ENCODE measurements around the gene BTNL3.
"Not testable (repeated sequence)": the region's sequence is repeated elsewhere in the genome, so short reads cannot be mapped to it uniquely, and the experiment has no call there.

BTNL3 gene

DNA sequence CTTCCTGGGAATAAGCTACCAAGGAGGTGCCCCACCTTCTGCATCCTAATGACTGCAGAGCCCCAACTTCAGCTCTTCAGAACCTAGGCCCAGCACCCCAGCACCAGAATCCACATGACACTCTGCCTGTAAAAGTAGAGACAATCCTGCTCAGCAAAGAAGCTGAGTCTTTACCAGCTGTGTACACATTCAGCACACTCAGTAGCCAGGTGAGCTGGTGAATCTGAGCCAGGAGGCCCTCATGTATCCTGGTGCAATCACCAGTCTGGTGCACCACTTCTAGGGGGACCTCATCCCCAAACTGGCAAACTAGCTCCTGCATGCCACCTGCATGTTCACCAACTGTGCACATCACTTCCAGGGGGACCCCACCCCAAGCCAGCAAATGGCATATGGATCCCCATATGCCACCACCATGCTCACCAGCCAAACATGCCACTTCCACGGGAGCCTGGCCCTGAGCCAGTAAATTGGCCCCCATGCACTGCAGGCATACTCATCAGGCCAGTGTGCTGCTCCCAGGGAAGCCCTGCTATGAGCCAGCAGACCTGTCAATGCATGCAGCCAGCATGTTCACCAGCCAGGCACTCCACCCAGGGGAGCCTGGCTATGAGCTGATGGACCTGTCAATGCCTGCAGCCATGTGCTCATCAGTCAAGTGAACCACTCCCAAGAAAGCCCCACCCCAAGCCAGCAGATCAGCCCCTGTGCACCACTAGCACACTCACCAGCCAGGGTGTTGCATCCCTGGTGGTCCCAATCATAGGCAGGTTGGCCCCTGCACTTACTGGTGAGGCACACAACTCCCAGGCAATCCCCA, 35.8 kb downstream of the BTNL3 start:
- DNase-seq: no peak

- DNase-seq: no peak
Observed at GRCh38 chr5:181027452-181028031, 38.9 kb downstream of the BTNL3 start.

GRCh38 chr5:181028032-181028819, 39.6 kb downstream of the BTNL3 start:
- no peak for DNase-seq

DNA sequence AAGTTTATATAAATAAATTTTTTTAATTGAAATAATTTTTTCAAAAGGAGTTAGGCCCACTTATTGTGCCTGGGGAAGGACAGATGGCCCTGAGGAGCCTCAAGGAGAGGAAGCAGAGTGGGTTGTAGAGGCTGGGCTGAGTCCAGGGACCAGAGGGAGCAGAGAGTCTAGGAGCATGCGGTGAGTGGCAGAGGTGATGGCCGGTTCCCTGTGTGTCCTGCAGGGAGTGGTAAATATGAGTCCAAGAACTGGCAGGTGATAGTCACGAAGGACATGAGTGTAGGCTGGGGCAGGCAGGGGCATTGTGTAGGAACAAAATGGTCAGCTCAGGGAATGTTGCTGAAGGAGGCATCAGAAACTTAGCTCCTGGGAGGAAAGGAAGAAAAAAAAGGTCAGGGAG, 43.1 kb downstream of the BTNL3 start:
- DNase-seq: no peak

DNA sequence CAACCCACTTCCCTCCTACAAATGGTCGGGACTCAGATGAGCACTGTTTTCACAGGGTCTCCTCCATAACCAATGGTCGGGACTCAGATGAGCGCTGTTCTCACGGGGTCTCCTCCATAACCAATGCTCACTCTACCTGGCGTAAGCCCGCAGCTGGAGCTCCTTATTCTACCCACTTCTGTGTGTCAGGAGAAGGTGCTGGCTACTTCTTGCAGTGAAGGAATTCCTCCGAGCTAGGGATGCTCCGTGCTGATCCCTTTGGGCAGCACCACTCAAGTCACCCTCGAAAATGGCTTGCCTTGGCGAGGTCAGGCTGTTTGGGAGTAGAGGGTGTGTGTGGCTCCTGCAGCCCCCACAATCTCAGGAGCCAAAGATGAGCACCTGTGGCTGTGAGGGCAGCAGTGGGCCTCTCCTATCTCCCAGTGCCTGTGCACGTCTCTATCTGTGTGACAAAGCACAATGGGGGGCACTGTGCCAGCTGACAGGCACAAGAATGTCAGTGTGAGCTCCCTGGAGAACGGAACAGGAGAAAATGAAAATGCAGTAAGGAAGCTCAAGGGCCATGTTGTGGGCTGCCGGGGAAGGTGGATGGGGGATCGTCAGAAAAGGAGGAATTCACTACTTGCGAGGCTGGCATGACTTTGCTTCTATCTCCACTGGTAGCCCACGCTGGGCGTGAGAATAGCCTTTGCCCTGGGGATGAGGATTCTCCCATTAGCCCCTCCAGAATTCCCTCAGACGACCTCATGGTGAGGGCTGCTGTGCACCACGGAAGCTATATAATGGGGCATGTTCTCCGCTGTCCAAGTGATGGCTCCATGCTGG, 47.6 kb downstream of the BTNL3 start:
- no peak for DNase-seq

DNA sequence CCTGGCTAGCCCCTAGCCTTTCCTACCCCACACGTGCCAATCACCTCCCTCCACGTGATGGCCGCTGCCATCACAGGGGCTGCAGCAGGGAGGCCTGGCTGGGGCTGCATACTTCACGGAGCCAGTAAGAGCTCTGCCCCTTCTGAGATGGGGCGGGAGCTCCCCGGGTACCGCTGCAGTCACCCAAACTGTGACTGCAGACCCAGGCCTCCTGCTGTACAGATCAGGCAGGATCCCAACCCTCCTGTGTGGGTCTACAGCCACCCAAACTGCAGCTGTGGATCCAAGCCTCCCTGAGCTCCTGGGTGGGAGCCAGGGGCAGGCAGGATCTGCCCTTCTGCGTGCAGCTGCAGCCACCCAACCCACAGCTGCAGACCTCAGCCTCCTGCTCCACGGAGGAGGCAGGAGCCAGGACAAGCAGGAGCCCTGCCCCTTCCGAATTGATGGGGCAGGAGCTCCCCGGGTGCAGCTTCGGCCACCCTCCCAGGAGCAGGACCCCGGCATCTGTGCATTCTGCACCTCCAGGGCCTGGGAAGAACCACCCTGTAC, 48.2 kb downstream of the BTNL3 start:
- DNase-seq: no peak

GRCh38 chr5:181037365-181037861, 48.8 kb downstream of the BTNL3 start:
- DNase-seq: no peak

DNA sequence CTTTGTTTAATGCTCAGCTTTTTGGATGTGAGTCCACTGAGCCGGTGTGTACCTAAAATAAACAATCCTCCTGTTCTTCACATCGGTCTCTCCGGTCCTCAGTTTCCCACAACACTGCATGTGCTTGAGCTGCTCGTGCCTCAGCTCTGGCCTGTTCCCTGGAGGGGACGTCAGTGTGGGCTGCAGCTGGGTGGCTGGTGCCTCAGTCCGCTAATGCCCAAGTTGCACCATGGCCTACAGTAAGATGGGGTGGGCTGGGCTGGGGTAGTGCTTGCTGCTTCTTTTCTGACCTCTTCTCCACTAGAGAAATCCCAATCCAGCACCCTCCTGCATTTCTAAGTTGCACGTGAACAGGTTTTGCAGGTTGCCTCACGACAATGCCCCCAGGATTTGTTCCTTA, 50.8 kb downstream of the BTNL3 start:
- no peak for DNase-seq

DNA sequence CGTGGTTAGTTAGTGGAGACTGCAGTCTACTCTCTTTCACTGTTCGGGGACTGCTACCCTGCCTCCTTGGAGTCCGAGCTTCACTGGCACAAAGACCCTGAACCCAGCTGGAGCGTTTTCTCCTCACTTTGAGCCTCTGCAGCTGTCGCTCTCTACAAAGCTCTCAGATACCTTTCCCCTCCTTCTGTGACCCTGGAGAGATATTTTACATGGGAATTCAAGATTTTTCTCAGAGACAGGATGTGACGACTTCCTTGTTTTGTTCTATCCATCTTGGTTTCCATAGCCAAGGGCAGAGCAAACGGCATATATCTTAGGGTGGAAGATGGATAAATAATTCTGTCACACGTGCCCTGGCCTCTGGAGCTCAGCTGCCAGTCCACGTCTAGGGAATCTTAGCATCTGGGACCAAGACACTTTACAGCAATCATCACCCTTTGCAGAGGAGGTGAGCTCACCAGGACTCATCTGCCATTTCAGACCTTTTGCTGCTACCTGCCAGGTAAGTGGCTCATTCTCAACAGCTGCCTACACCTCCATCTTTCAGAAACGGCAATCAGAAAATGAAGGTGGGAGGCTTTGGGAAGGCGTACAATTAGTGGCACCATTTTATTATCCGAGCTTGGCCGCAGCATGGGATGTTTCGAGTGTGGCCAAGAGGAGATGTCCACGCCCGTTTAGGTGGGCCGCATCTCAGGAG, 51.4 kb downstream of the BTNL3 start, which contains the start of gene BTNL9:
TSS of gene BTNL9 (plus strand) at position 336 of the 700 bp plus-strand sequence. CDS start 5,224 bp downstream, outside the sequence.
- no peak for DNase-seq

DNA sequence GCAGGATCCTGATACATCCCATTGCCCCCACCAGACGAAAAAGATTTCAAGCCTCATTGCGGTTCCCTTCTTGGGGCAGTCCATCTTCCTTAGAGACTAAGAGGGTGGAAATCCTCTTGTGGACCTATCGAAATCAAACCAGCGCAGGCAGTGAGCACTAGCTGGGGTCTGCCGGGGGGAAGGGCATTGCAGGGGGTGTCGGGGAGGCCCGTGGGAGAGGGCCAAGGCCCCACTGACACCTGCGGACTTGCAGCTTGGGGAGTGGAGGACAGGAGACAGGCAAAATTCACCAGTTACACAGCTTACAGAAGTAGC, 51.9 kb downstream of the BTNL3 start:
- DNase-seq: no peak

DNA sequence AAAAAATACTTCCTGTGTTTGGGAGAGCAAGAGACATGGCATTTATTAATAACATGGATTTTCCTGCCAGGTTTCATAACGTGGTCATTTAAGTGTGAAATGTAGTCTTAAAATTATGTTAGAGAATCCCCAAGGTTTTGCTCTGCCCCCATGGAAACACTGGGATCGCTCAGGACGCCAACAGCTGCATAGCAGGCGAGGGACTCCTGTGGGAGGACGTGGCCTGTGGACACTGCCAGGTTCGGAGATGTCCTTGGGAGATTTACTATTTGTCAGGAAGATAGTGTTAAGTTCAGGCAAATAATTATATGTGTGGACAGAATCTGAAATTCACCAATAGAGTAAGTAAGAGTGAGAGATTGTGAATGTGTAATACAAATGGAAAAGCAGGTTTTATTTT, 52.4 kb downstream of the BTNL3 start:
- DNase-seq: no peak

DNA sequence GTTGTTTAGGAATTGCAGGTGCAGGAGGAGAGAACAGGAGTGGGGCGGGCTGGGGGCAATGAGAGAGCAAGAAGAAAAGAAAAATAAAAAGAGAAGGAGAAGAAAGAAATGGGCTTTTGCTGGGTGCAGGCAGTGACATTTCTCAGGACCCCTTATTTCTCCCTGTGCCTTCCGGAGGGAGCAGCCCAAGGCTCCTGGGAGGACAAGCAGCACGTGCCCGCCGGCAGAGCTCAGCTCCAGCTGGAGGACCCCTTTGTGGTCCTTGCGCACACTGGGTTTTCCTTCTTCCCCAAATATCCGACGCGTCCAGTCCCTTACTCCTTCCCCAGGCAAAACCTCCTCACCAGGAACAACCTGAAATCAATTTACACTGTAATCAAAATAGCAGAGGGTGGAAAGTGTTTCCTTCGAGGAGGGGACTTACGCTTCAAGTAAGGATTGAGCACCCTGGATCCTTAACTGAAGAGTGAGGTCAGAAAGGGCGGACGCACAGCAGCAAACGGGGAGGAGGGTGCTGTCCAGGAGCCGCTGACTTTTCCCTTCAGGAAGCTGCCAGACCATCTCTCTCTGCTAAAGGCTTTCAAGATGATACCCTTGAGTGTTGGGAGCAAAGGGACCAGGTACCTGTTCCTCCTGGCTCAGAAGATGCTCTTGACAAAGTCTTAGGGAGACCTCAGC, 53.5 kb downstream of the BTNL3 start:
- no peak for DNase-seq

DNA sequence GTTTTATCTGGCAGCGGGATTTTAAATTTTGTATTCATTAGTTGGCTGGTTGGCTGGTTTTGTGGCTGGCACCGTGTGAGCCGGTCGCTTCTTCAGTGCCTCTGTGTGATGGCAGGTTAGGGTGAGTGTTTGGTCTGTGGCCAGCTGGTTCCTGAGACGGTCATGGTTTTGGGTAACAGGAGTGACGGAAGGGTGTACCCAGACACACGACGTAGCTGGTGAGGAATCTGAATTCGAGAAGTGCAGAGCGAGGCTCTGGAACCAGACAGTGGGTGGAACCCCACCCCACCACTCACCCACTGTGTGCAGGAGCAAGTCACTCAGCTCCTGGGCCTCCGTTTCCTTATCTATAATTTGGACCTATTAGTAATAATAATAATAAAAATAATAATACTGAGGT, 54.1 kb downstream of the BTNL3 start:
- no peak for DNase-seq

DNA sequence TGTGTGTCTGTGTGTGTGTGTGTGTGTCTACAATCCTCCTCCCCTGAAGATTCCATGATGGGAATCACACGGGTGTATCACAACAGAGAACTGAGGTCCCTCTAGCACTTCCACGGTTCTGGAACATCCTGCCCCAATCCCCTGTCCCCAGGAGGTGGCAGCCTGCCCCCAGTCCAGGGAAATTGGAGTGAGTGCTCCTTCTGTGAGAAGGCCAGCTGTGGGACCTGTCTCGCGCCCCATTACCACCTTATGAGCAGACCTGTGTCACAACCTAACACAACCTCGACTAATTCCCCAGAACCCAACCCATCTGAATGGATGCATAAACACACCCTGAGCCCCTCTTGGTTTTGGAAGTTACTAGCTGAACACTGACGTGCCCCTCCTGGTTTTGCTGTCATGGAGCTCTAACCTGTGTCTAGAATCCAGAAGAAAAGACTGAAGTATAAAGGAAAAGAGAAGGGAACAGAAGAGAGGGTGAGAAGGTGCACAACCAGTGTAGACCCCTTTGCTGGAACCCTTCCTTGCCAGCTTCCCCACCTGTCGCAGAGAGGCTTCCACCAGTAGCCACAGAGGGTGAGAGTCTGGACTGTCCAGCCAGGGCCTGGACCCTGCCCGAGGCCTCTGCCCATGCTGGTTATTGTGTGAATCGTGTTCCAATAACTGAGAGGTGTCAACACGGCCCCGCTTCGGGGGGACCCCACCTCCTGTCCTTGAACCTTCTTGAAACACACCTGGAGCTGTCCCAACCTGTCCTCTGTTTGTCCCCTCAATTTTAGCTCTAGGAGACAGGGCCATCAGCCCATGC, 54.8 kb downstream of the BTNL3 start:
- DNase-seq: no peak

- DNase-seq: no peak
Observed at GRCh38 chr5:181044093-181044599, 55.5 kb downstream of the BTNL3 start.

GRCh38 chr5:181044662-181045305, 56.1 kb downstream of the BTNL3 start:
- no peak for DNase-seq

GRCh38 chr5:181045316-181045715, 56.7 kb downstream of the BTNL3 start:
- no peak for DNase-seq

GRCh38 chr5:181045857-181046256, 57.2 kb downstream of the BTNL3 start:
- DNase-seq: not testable (repeated sequence)

DNA sequence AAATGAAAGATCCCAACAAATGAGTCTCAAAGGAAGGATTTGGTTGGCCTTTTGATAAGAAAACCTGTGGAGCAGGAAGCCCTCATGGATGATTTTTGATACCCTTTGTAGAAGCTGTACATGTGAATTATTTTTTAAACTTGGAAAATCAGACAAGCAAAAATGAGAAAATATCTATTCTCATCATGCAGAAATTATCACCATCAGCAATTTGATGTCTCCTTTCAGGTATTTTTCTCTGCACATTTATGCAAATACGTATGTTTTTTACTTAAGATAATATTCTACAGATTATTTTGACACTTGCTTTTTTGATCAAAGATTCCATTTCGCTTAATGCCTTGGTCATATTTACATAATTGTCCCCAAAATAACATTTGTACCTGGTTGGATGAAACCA, 58.6 kb downstream of the BTNL3 start:
- no peak for DNase-seq

DNA sequence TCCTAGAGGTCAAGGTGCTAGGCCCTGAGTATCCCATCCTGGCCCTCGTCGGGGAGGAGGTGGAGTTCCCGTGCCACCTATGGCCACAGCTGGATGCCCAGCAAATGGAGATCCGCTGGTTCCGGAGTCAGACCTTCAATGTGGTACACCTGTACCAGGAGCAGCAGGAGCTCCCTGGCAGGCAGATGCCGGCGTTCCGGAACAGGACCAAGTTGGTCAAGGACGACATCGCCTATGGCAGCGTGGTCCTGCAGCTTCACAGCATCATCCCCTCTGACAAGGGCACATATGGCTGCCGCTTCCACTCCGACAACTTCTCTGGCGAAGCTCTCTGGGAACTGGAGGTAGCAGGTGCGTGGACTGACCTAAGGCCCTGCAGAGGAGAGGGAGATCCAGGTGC, 59.3 kb downstream of the BTNL3 start:
- no peak for DNase-seq
